Measurements from ENCODE around the gene CLIP4. TPM values are rescaled to one million over a fixed set of nuclear protein-coding genes. Genes with fewer than 3 reads are reported as not detected.

The CLIP4 gene
- total and polyA plus RNA-seq, 2 experiments from 2014 or later = 0.06 to 0.14 TPM

DNA sequence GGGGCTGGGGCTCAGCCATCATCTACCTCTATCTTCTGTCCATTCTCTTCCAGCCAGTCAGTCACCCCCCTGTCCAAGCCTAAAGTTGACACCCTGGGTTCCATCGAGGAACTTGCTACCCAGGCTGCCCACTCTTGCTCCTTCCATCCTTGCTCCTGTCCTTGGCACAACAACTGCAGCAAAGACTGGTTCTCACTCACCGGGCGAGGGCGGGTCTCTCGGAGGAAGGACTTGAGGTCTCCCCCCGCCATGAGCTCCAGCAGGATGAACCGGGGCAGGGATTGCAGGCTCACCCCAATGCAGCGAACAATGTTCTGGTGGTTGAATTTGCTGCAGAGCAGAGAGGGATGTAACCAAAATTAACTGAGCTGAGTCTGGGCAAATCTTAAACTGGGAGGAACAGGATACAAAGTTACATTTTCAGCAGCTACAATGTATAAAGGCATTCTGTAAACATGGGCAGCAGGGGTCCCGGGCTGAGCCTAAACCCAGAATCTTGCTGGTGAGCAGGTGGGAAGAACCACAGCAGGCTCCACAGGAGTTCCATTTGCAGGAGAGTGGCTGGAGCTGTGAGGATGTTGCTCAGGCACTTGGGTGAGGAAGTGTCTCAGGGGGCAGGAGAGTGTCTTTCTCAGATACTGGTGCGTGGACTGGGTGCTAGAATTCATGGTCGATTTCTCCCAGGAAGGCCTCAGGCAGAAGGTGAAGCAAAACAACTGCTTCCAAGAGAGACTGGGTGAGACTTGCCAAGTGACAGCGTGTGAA lies 105.5 kb downstream of the CLIP4 start:
- H3K4me3 Mint-ChIP-seq = no peak overlapping the region
- no peak overlapping the region for H3K27ac Mint-ChIP-seq
- TF ChIP-seq STAT1 (IDR thresholded peaks at IDR 0.05; ENCODE audit: unreplicated experiment) = no peak
- Histone ChIP-seq H3K27me3 (ENCODE audit: insufficient read depth) (no peaks in the 10 kb centered on the region), H3K4me3 (no peak overlapping the region), H3K9me2 (ENCODE audit: insufficient read depth) (no peaks in the 10 kb centered on the region), H3K4me2 (no peak overlapping the region), H3K36me3 (ENCODE audit: insufficient read depth) (no peaks in the 10 kb centered on the region), H2AFZ (no peak overlapping the region), H3F3A (replicated peaks; ENCODE audit: low read depth) (no peaks in the 10 kb centered on the region), H4K20me1 (replicated peaks; ENCODE audit: insufficient read depth) (no peaks in the 10 kb centered on the region), H3K79me2 (replicated peaks; ENCODE audit: insufficient read depth) (no peaks in the 10 kb centered on the region), H3K4me1 (ENCODE audit: insufficient read depth) (no peaks in the 10 kb centered on the region), H3K27ac (ENCODE audit: low read depth) (no peak overlapping the region)
- DNase-seq (ENCODE audit: low spot score) = no peak
- H3K4me1 Mint-ChIP-seq = peaks cover 6% of the 10 kb centered on the region; the same call in 2 of the 3 replicates
- no peaks in the 10 kb centered on the region for H3K9me3 Mint-ChIP-seq
- peaks cover 4% of the 10 kb centered on the region for H3K27me3 Mint-ChIP-seq (ENCODE audit: insufficient read depth, low read depth, poor library complexity)
- no peaks in the 10 kb centered on the region for H3K36me3 Mint-ChIP-seq (ENCODE audit: low read depth)
- no peak for ATAC-seq

DNA sequence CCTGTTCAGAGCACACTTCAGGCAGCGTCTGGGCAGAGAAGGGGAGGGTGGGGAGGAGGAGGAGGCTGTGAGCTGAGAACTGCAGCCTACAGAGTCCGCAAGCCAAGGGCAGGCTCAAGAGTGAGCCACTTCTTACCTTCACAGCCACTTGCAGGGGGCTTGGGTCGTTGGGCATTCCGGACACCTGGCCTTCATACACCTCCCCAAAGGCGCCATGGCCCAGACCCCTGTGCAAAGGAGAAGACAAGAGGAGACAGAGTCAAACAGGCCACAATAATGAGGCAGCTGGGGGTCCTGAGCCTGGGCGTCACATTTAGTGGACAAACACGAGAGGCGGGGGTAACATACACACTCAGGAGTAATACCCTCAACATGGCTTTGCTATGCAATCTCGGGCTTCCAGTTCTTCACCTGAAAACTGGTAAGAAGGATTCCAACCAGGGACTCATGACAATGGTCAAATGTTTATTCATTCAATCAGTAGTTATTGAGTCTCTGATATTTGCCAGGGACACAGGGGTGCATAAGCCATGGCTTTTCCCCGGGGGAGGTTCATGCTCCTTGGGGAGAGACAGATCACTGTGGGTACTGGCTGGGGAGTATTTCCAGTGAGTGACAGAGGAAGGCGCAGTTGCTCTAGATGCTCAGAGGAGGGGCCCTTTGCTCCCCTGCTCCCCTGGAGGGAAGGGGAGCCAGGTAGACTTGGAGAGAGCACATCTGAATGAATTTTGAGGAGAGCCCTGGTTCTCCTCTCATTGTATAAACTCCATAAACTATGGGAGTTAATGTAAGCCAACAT lies 107.4 kb downstream of the CLIP4 start:
- Histone ChIP-seq H3K36me3 (ENCODE audit: insufficient read depth) (no peaks in the 10 kb centered on the region), H3K79me2 (replicated peaks; ENCODE audit: insufficient read depth) (no peaks in the 10 kb centered on the region), H3K27me3 (ENCODE audit: insufficient read depth) (no peaks in the 10 kb centered on the region), H3K27ac (ENCODE audit: low read depth) (no peak overlapping the region), H3K4me2 (no peak overlapping the region), H3K4me1 (ENCODE audit: insufficient read depth) (no peaks in the 10 kb centered on the region), H2AFZ (no peak overlapping the region), H3K4me3 (no peak overlapping the region), H3F3A (replicated peaks; ENCODE audit: low read depth) (no peaks in the 10 kb centered on the region), H4K20me1 (replicated peaks; ENCODE audit: insufficient read depth) (no peaks in the 10 kb centered on the region), H3K9me2 (ENCODE audit: insufficient read depth) (no peaks in the 10 kb centered on the region)
- Mint-ChIP-seq H3K27me3 (ENCODE audit: insufficient read depth, low read depth, poor library complexity) (peaks cover 6% of the 10 kb centered on the region), H3K4me3 (no peak overlapping the region), H3K4me1 (peaks cover 6% of the 10 kb centered on the region; the same call in 2 of the 3 replicates), H3K36me3 (ENCODE audit: low read depth) (no peaks in the 10 kb centered on the region), H3K9me3 (no peaks in the 10 kb centered on the region), H3K27ac (no peak overlapping the region)
- ATAC-seq (no peak), DNase-seq (ENCODE audit: low spot score) (no peak)
- TF ChIP-seq ZNF114 (CRISPR knock-in tag; IDR thresholded peaks at IDR 0.05) (no peak), ZNF331 (CRISPR knock-in tag; IDR thresholded peaks at IDR 0.05; ENCODE audit: low read depth) (no peak)
- TF ChIP-seq, protein P1, sequence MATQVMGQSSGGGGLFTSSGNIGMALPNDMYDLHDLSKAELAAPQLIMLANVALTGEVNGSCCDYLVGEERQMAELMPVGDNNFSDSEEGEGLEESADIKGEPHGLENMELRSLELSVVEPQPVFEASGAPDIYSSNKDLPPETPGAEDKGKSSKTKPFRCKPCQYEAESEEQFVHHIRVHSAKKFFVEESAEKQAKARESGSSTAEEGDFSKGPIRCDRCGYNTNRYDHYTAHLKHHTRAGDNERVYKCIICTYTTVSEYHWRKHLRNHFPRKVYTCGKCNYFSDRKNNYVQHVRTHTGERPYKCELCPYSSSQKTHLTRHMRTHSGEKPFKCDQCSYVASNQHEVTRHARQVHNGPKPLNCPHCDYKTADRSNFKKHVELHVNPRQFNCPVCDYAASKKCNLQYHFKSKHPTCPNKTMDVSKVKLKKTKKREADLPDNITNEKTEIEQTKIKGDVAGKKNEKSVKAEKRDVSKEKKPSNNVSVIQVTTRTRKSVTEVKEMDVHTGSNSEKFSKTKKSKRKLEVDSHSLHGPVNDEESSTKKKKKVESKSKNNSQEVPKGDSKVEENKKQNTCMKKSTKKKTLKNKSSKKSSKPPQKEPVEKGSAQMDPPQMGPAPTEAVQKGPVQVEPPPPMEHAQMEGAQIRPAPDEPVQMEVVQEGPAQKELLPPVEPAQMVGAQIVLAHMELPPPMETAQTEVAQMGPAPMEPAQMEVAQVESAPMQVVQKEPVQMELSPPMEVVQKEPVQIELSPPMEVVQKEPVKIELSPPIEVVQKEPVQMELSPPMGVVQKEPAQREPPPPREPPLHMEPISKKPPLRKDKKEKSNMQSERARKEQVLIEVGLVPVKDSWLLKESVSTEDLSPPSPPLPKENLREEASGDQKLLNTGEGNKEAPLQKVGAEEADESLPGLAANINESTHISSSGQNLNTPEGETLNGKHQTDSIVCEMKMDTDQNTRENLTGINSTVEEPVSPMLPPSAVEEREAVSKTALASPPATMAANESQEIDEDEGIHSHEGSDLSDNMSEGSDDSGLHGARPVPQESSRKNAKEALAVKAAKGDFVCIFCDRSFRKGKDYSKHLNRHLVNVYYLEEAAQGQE (IDR thresholded peaks at IDR 0.05; ENCODE audit: unreplicated experiment) = no peak

DNA sequence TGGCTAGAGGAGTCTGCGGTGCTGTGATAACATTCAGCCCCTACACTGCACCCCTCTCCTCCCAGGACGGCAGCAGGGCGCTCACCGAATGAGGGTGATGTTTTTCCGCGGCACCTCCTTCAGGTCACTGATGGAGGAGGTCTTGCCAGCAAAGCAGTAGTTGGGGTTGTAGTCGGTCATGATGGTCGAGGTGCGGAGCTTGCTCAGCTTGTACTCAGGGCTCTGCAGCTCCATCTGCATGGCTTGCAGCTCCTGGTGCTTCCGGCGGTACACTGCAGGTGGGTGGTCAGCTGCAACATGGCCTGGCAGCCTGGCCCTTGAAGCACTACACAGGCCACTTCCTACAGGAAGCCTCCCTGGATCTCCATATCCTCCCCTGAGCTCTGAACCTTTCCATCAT lies 108.0 kb downstream of the CLIP4 start:
- H3K9me3 Mint-ChIP-seq = no peaks in the 10 kb centered on the region
- H3K4me1 ChIP-seq (ENCODE audit: insufficient read depth) = no peaks in the 10 kb centered on the region
- no peak overlapping the region for H2AFZ ChIP-seq
- H3K9me2 ChIP-seq (ENCODE audit: insufficient read depth) = no peaks in the 10 kb centered on the region
- H3K27ac Mint-ChIP-seq = no peak overlapping the region
- no peaks in the 10 kb centered on the region for H3K79me2 ChIP-seq (replicated peaks; ENCODE audit: insufficient read depth)
- DNase-seq (ENCODE audit: low spot score) (no peak), ATAC-seq (no peak)
- no peaks in the 10 kb centered on the region for H3F3A ChIP-seq (replicated peaks; ENCODE audit: low read depth)
- H4K20me1 ChIP-seq (replicated peaks; ENCODE audit: insufficient read depth) = no peaks in the 10 kb centered on the region
- H3K36me3 ChIP-seq (ENCODE audit: insufficient read depth) = no peaks in the 10 kb centered on the region
- no peaks in the 10 kb centered on the region for H3K27me3 ChIP-seq (ENCODE audit: insufficient read depth)
- H3K4me1 Mint-ChIP-seq = peaks cover 6% of the 10 kb centered on the region; the same call in 2 of the 3 replicates
- H3K27me3 Mint-ChIP-seq (ENCODE audit: insufficient read depth, low read depth, poor library complexity) = peaks cover 6% of the 10 kb centered on the region
- H3K4me2 ChIP-seq = no peak overlapping the region
- H3K4me3 Mint-ChIP-seq = no peak overlapping the region
- H3K36me3 Mint-ChIP-seq (ENCODE audit: low read depth) = no peaks in the 10 kb centered on the region
- H3K4me3 ChIP-seq = no peak overlapping the region
- no peak overlapping the region for H3K27ac ChIP-seq (ENCODE audit: low read depth)
- TF ChIP-seq, protein P2, sequence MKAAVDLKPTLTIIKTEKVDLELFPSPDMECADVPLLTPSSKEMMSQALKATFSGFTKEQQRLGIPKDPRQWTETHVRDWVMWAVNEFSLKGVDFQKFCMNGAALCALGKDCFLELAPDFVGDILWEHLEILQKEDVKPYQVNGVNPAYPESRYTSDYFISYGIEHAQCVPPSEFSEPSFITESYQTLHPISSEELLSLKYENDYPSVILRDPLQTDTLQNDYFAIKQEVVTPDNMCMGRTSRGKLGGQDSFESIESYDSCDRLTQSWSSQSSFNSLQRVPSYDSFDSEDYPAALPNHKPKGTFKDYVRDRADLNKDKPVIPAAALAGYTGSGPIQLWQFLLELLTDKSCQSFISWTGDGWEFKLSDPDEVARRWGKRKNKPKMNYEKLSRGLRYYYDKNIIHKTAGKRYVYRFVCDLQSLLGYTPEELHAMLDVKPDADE (IDR thresholded peaks at IDR 0.05) = no peak
- TF ChIP-seq CREB1 (CRISPR knock-in tag; IDR thresholded peaks at IDR 0.05; ENCODE audit: low read depth) (no peak), JUNB (IDR thresholded peaks at IDR 0.05; ENCODE audit: unreplicated experiment) (no peak), POLR2AphosphoS5 (IDR thresholded peaks at IDR 0.05; ENCODE audit: low read depth) (no peak), NANOG (IDR thresholded peaks at IDR 0.05; ENCODE audit: borderline replicate concordance) (no peak)
- TF ChIP-seq, protein P1 (IDR thresholded peaks at IDR 0.05; ENCODE audit: unreplicated experiment) = no peak
